GM12878 (cell line): Measurements from ENCODE around the gene ABHD13. TPM values are rescaled to one million over a fixed set of nuclear protein-coding genes. Genes with fewer than 3 reads are reported as not detected.

Source experiments
- ATAC-seq: fragments of 200-7000 bp; cut with Tn5 transposase; 3 replicates; pipeline ENCODE4 v1.9.1; 2020; ENCODE audit warnings: mild to moderate bottlenecking, moderate library complexity
- BruUV-seq: library from RNA; stranded (reverse); fragments of 400-500 nt; replicated peaks from 2 replicates; lab custom pipeline; 2021; lab: Mats Ljungman, UMichigan
- CTCF ChIA-PET: fragments of 300-600 bp; sonication (Branson Sonifier 250); formaldehyde crosslinking; extraction: SDS; loops from one replicate; lab custom pipeline; 2021; ENCODE audit warnings: inconsistent platforms; lab: Yijun Ruan, JAX
- POLR2A ChIA-PET: fragments of 350-600 bp; formaldehyde crosslinking; extraction: SDS; loops from one replicate; lab custom pipeline; 2021; ENCODE audit warnings: inconsistent platforms; lab: Charles Lee
- RAD21 ChIA-PET: fragments of 300-600 bp; sonication (Branson Sonifier 250); formaldehyde crosslinking; loops from one replicate; lab custom pipeline; 2023; ENCODE audit warnings: antibody characterized with exemption; ENCODE audit not compliant: unreplicated experiment; lab: Charles Lee
- SMC1A ChIA-PET: fragments of 300-600 bp; sonication (Branson Sonifier 250); formaldehyde crosslinking; loops from one replicate; lab custom pipeline; 2023; ENCODE audit not compliant: unreplicated experiment, uncharacterized antibody; lab: Charles Lee
- DNase-seq: peaks from one replicate; pipeline ENCODE4 v3.0.0-alpha.2; 2011; ENCODE audit warnings: low read depth, low spot score
- FAIRE-seq: peaks from 3 replicates; lab custom pipeline; 2011; peaks lifted over from hg19 to GRCh38; lab: Jason Lieb, UNC
- H2AFZ ChIP-seq: 2 replicates; pipeline ENCODE4 v1.6.0; 2011; ENCODE audit warnings: low read depth, low read length, control low read depth; ENCODE audit not compliant: control insufficient read depth
- H3K27ac ChIP-seq: 2 replicates; pipeline ENCODE4 v1.5.1; 2011; ENCODE audit warnings: control low read depth; ENCODE audit not compliant: control insufficient read depth, insufficient read depth
- H3K27me3 ChIP-seq, 2 experiments: replicated peaks in 1 of 2; 2 replicates each; pipeline versions ENCODE4 v1.6.0 to v1.6.1; 2011; ENCODE audit warnings: low read length in 1 of 2; ENCODE audit not compliant: control insufficient read depth in 2 of 2, insufficient read depth in 2 of 2
- H3K36me3 ChIP-seq, 2 experiments: 2 replicates each; pipeline ENCODE4 v1.5.1; 2011; ENCODE audit warnings: low read length in 1 of 2; ENCODE audit not compliant: control insufficient read depth in 2 of 2, insufficient read depth in 2 of 2
- H3K4me1 ChIP-seq: 2 replicates; pipeline ENCODE4 v1.6.1; 2011; ENCODE audit warnings: mild to moderate bottlenecking, low read length, moderate library complexity, mixed read lengths; ENCODE audit not compliant: control insufficient read depth, insufficient read depth
- H3K4me2 ChIP-seq: 2 replicates; pipeline ENCODE4 v1.6.0; 2011; ENCODE audit warnings: control low read depth; ENCODE audit not compliant: control insufficient read depth, insufficient read depth
- H3K4me3 ChIP-seq: fragments of 200-600 bp; sonication (generic); 2 replicates; pipeline ENCODE4 v1.5.1; 2016
- H3K79me2 ChIP-seq: 2 replicates; pipeline ENCODE4 v1.6.0; 2011; ENCODE audit warnings: low read length; ENCODE audit not compliant: control insufficient read depth, insufficient read depth
- H3K9ac ChIP-seq: 2 replicates; pipeline ENCODE4 v1.8.0; 2011; ENCODE audit warnings: low read length, control low read depth, mixed read lengths; ENCODE audit not compliant: control insufficient read depth, insufficient read depth
- H3K9me3 ChIP-seq: replicated peaks from 3 replicates; pipeline ENCODE4 v1.5.1; 2011; ENCODE audit warnings: mild to moderate bottlenecking, low read length; ENCODE audit not compliant: control insufficient read depth, insufficient read depth
- H4K20me1 ChIP-seq: 2 replicates; pipeline ENCODE4 v1.6.0; 2011; ENCODE audit not compliant: control insufficient read depth, insufficient read depth
- CREB1 ChIP-seq: IDR thresholded peaks from 2 replicates; pipeline ENCODE4 v1.6.1; 2012; ENCODE audit warnings: low read depth, mild to moderate bottlenecking, inconsistent platforms
- DPF2 ChIP-seq: fragments of 450-650 bp; IDR thresholded peaks from 2 replicates; pipeline ENCODE4 v1.6.1; 2017; ENCODE audit warnings: mild to moderate bottlenecking
- RELA ChIP-seq: fragments of 450-650 bp; IDR thresholded peaks from 2 replicates; pipeline ENCODE4 v1.8.0; 2014; ENCODE audit warnings: borderline replicate concordance; ENCODE audit not compliant: partially characterized antibody
- ZBED1 ChIP-seq: IDR thresholded peaks from 2 replicates; pipeline ENCODE4 v1.6.1; 2016; ENCODE audit warnings: borderline replicate concordance
- ZNF217 ChIP-seq: fragments of 450-650 bp; IDR thresholded peaks from 2 replicates; pipeline ENCODE4 v1.6.1; 2017; ENCODE audit warnings: antibody characterized with exemption, mild to moderate bottlenecking
- in situ Hi-C: fragments of 300-500 bp; cut with MboI; formaldehyde crosslinking; loops from 9 replicates; pipeline ENCODE4 v1.14.3; 2018; ENCODE audit warnings: mixed read lengths
- intact Hi-C: fragments of 100-400 bp; cut with micrococcal nuclease; formaldehyde crosslinking; loops from one replicate; pipeline ENCODE4 v1.14.2; 2022; ENCODE audit not compliant: unreplicated experiment
- polyA plus RNA-seq, 11 experiments: library from polyadenylated mRNA; depleted of rRNA in 4 of 11; unstranded in 6 of 11; stranded (reverse) in 5 of 11; fragments of >200 nt; fragmentation: Nextera tagmentation in 4 of 11; fragmentation: Illumina TruSeq in 1 of 11; extraction: Ambion mirVana in 4 of 11; extraction: Trizol in 1 of 11; gene quantifications; 1 replicate in 1 of 11; 2 replicates in 10 of 11; pipeline versions ENCODE4 v1.2.1 to v1.2.3, GENCODE V29; 2011 to 2016; ENCODE audit warnings: inconsistent platforms in 2 of 11, missing spikeins in 2 of 11, low read depth in 1 of 11
- total RNA-seq, 4 experiments: library from RNA; depleted of rRNA in 3 of 4; stranded (reverse); fragments of >200 nt in 3 of 4; fragmentation: Illumina TruSeq in 1 of 4; extraction: Trizol in 1 of 4; gene quantifications; 2 replicates each; pipeline versions ENCODE4 v1.2.1 to v1.2.3, GENCODE V29; 2013 to 2021
- TF ChIP-seq, protein P1 (sequence below): IDR thresholded peaks from 2 replicates; pipeline ENCODE4 v1.6.1; 2011; ENCODE audit warnings: borderline replicate concordance, low read depth, mild to moderate bottlenecking, moderate library complexity, mixed read lengths, low read length; ENCODE audit not compliant: insufficient read depth; ENCODE audit errors: extremely low read length

ABHD13 gene
- total and polyA plus RNA-seq, 10 of the 15 experiments (the other 5 are each of a cell fraction or from before 2014, with no cell fraction given): 3.2 to 10.7 (median 6.5) TPM

DNA sequence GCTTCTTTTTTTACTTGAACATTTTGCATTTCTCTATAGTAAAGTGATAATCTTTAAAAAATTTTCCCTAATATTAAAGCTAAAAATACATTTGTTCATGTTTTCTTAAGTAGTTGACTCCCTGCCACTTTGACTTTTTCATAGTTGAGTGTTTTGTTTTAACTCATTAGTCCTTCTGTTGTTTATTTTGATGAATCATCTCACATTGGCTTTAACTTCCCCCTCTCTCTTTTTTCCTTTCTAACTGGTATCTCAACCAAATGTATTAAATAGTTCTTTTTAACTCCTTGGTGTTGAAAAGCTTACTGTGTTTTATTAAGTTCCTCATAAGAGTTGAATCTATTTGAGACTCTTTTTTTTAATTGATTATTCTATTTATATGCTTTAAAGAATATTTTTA lies 54.1 kb downstream of the ABHD13 start:
- no peaks in the 10 kb centered on the region for H3K36me3 ChIP-seq
- no peak overlapping the region; the same call in 1 of the 2 replicates for H2AFZ ChIP-seq
- H3K27me3 ChIP-seq: no peaks in the 10 kb centered on the region
- FAIRE-seq: no peak
- in situ Hi-C loops: no loop called here
- ChIA-PET RAD21 (interaction anchor here (0.7 to 1.4 kb wide), 3 partner anchors 10 to 48 kb away, joined by 3 to 5 read pairs (median 3); no protein-coding TSS in a partner anchor), POLR2A (no interaction called here), SMC1A (interaction anchor here (0.9 to 1.8 kb wide), 6 partner anchors 9 to 235 kb away, joined by 3 to 5 read pairs (median 3); no protein-coding TSS in a partner anchor), CTCF (interaction anchor here (1.1 to 1.5 kb wide), 4 partner anchors 12 to 57 kb away, joined by 3 to 4 read pairs (median 3); partner anchors contain the start of gene LIG4)
- H3K4me3 ChIP-seq: no peak overlapping the region
- H3K4me2 ChIP-seq: 0 out of 2 replicates have a peak overlapping the region, but pooled peaks have one; percentile 50
- H3K79me2 ChIP-seq: peaks cover 1% of the 10 kb centered on the region
- H3K4me1 ChIP-seq: peaks cover 7% of the 10 kb centered on the region; the same call in 1 of the 2 replicates
- H3K9me3 ChIP-seq: no peaks in the 10 kb centered on the region
- TF ChIP-seq ZBED1 (no peak), DPF2 (no peak), ZNF217 (no peak), CREB1 (no peak), RELA (no peak)
- TF ChIP-seq, protein P1, sequence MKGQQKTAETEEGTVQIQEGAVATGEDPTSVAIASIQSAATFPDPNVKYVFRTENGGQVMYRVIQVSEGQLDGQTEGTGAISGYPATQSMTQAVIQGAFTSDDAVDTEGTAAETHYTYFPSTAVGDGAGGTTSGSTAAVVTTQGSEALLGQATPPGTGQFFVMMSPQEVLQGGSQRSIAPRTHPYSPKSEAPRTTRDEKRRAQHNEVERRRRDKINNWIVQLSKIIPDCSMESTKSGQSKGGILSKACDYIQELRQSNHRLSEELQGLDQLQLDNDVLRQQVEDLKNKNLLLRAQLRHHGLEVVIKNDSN: no peak
- H3K9ac ChIP-seq: no peak overlapping the region
- no peak for ATAC-seq
- intact Hi-C loops: no loop called here
- H3K27ac ChIP-seq: peak overlapping the region; percentile 43; the same call in 1 of the 2 replicates
- H4K20me1 ChIP-seq: no peaks in the 10 kb centered on the region
- BruUV-seq: no TSS peak
- DNase-seq: no peak
